Skin epidermis (tissue), 12 donors: ENCODE measurements around the gene SLC7A14.
A peak's percentile ranks its signal among the peaks of the same experiment; 100 is the strongest.

ENCODE experiments used
- H3K27ac ChIP-seq, 21 experiments: fragments of 200-600 bp; sonication (generic) in 11 of 21; one replicate each; pipeline ENCODE4 v1.5.0; 2020; ENCODE audit warnings: mild to moderate bottlenecking in 3 of 21, inconsistent platforms in 2 of 21, moderate library complexity in 2 of 21
- H3K4me3 ChIP-seq, 7 experiments: fragments of 200-600 bp; sonication (generic) in 2 of 7; one replicate each; pipeline ENCODE4 v1.5.0; 2020; ENCODE audit warnings: inconsistent platforms in 2 of 7, mild to moderate bottlenecking in 2 of 7, moderate library complexity in 1 of 7

SLC7A14 gene

DNA sequence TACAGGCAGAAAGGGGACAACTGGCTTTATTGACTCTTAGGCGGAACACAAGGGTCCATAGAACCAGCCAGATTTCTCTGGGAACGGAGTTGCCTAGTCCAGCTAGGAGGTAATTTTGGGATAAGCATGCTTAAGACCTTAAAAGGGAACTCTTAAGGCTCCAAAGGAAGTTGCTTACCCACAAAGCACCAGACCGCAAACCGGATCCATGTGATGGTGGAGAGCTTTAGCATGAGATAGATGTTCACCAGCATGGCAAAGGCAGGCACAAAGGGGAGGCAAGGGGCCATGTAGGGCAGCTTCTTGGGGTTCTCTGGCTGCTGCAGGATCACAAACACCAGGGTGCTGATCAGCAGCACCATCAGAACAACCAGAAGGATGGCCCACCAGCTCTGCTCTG, 105.8 kb downstream of the SLC7A14 start:
- Histone ChIP-seq H3K27ac (no peak overlapping the region), H3K4me3 (no peak overlapping the region)

GRCh38 chr3:170477395-170477794, 108.5 kb downstream of the SLC7A14 start:
- H3K4me3 ChIP-seq: no peak overlapping the region
- H3K27ac ChIP-seq: no peak overlapping the region

DNA sequence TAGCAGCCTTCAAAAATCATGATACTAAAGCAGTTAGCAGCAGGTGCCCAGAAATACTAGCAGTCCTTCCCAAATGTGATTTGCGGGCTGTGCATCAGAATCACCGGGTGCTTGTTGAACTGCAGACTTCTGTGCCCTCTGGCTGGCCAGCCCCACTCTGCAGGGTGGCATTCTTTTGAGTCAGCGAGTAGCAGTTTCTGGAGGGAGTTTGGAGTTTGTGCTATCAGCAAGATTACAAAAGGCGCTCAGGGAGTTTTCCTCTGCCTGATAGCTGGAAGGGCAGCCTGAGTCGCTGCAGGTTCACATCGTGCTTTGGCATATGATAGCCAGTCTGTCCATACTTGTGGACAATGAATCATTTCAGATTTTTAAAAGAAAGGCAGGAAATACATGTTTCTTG, 109.6 kb downstream of the SLC7A14 start:
- Histone ChIP-seq H3K27ac (no peak overlapping the region), H3K4me3 (no peak overlapping the region)

DNA sequence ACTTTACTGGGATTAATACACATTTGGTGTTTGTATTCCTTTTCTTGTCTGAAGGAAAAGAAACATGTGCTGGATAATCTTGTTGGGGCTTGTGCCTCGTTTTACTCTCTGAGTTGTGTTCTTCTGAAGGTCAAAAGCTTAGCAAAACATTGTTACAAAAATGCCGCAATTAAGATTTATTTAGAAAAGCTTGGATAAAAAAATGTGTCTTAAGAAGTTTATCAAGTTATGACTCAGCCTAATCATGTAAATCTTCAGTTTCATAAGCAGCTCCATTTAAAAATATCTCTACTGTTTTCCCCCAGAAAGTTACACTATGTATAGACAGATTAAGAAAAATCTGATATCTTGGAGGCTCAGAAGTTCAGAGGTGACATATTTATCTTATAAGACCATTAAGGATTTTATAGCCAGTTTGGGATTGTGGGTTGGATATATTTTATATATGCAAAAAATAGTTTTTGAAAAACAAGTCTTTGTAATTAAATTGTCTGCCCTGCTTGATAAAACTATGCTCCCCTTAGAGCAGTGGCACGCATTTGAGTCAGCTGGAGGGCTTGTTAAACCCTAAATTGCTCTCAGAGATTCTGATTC, 110.7 kb downstream of the SLC7A14 start:
- Histone ChIP-seq H3K27ac (no peak overlapping the region), H3K4me3 (no peak overlapping the region)

DNA sequence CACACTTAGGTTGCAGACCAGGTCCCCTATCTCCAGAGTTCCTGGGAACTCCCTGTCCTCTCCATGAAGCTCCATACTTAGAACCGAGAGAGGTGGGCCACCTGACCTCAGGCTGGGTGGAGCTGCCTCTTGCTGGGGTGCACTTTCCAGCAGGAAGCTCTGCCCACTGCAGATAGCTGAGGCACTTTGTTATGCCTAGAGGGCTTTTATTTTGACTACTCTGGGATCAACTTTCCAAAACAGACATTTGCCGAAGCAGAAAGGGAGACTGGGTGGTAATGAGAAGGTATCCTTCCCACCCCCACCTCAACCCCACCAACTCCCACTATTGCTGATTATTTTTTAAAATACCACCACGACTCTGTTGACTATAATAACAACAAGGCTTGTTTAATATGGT, 112.5 kb downstream of the SLC7A14 start:
- Histone ChIP-seq H3K27ac (no peak overlapping the region), H3K4me3 (no peak overlapping the region)

- Histone ChIP-seq H3K27ac (no peak overlapping the region), H3K4me3 (no peak overlapping the region)
These were observed 114.7 kb downstream of the SLC7A14 start for GRCh38 chr3:170471149-170471548.

DNA sequence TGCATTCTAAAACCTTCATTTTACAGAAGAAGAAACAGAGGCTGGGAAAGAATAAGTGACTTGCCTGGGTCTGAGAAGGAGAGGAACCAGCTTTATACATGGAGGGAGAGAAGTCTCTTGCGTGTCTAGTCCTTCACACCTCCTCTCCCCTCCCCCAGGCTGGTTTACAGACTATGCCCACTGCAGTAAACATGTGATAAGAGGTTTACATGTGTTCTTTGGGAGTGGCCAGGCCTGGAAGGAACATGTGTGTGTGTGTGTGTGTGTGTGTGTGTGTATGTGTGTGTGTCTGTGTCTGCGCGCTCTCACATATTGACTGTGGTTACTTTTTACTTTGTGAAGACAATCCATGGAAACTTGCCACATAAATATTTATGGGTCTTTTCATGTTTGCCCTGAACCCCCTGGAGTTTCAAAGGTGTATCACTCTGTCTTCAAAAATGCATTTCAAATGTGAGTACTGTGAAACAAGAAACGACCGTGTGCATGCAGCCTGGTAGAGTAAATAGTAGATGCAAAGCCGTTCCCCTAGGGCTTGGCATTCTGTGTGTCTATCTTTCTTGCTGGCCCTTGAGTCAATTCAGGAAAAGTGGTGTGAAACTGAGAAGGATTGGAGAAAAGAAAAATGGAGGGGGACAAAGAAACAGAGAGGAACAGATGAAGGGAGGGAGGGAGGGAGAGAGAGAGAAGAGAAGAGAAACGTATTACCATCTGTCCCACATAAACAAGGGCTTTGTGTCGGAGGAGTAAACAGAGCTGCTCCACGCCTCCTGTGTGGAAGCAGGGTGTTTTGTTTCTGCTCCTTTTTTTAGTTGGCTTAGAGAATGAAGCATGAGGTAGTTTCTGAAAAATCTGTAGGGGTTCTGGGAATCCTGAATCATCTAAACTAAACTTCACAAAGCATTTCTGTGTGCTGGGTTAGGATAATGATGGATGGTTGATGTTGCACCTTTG, 115.5 kb downstream of the SLC7A14 start:
- no peak overlapping the region for H3K4me3 ChIP-seq
- no peak overlapping the region for H3K27ac ChIP-seq

- no peak overlapping the region for H3K4me3 ChIP-seq
These were observed 116.5 kb downstream of the SLC7A14 start for GRCh38 chr3:170469151-170470062.

DNA sequence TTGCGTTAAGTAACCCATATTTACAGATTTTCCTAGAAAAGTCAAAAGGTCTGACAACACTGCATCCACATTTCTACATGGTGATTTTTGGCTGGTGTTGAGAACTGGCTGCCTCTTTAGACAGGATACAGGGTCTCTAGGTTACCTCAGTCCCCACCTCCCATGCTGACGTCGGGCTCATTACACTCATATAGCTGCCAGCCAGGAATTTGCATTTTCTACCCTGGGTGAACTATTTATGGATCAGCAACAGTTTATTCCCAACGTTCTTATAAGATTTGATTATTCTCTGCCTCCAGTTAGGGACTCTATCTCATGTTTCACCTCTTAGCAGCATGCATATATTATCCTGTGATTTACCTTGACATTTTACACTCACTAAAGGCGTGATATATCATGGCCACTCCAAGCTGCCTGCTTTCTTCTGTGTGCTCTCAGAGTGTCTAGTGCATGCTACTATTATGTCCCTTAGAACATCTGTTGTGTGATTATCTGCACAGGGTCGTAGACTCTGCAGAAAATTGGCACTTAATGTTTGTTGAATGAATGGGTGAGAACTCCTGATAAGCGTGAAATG, 118.2 kb downstream of the SLC7A14 start:
- no peak overlapping the region for H3K4me3 ChIP-seq
- H3K27ac ChIP-seq: no peak overlapping the region

More at GRCh38 chr3:170469151-170470062, 116.5 kb downstream of the SLC7A14 start:
- H3K27ac ChIP-seq: no peak overlapping the region

- Histone ChIP-seq H3K27ac (no peak overlapping the region), H3K4me3 (no peak overlapping the region)
These were observed 118.9 kb downstream of the SLC7A14 start for GRCh38 chr3:170467007-170467406.

- Histone ChIP-seq H3K4me3 (no peak overlapping the region), H3K27ac (no peak overlapping the region)
These were observed 119.9 kb downstream of the SLC7A14 start for GRCh38 chr3:170465955-170466354.

- no peak overlapping the region for H3K27ac ChIP-seq
These were observed 122.9 kb downstream of the SLC7A14 start for GRCh38 chr3:170463011-170463410.

DNA sequence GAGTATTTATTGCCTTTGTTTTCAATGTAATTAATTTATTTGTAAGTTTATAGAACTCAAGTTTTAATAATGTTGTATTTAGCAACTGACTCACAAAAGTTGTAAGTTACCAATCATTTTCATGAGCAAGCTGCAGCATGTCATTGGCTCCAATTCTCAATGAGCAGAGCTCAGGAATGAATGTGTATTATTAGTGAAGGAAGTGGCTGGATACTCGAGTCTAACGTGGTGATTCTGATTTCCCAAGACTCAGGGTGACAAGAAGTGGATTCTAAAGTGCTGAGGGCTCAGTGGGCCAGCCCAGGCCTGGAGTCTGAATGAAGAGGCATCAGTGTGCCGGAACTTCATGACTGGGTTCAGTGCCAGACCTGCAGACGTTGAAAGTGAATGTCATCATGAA, 127.6 kb downstream of the SLC7A14 start:
- Histone ChIP-seq H3K27ac (no peak overlapping the region), H3K4me3 (no peak overlapping the region)

More at GRCh38 chr3:170463011-170463410, 122.9 kb downstream of the SLC7A14 start:
- H3K4me3 ChIP-seq: no peak overlapping the region

GRCh38 chr3:170454509-170454908, 131.4 kb downstream of the SLC7A14 start:
- no peak overlapping the region for H3K27ac ChIP-seq
- H3K4me3 ChIP-seq: no peak overlapping the region

DNA sequence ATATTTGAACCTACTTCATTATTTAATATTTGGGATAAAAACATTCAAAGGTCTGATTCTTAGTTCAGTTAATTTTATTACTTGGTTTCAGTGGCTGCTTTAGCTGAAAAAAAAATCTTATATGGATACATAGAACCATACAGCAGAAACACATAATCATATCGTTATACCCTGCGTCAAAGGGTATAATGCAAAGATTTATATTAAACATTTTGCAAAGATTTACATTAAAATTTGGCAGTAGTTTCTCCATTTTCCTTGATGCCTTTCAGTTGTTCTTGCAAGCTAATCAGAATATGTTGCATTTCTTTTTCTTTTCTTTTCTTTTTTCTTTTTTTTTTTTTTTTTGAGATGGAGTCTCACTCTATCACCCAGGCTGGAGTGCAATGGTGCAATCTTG, 135.8 kb downstream of the SLC7A14 start:
- H3K27ac ChIP-seq: no peak overlapping the region
- H3K4me3 ChIP-seq: no peak overlapping the region

- no peak overlapping the region for H3K4me3 ChIP-seq
- peak overlapping the region in 1 of 21 experiments; percentile 12 for H3K27ac ChIP-seq
These were observed 137.3 kb downstream of the SLC7A14 start for GRCh38 chr3:170448584-170448983.

GRCh38 chr3:170443457-170443856, 142.4 kb downstream of the SLC7A14 start:
- no peak overlapping the region for H3K4me3 ChIP-seq
- H3K27ac ChIP-seq: no peak overlapping the region

GRCh38 chr3:170442947-170443346, 142.9 kb downstream of the SLC7A14 start:
- Histone ChIP-seq H3K4me3 (no peak overlapping the region), H3K27ac (no peak overlapping the region)

GRCh38 chr3:170441412-170441811, 144.5 kb downstream of the SLC7A14 start:
- Histone ChIP-seq H3K27ac (no peak overlapping the region), H3K4me3 (no peak overlapping the region)

GRCh38 chr3:170440344-170440743, 145.5 kb downstream of the SLC7A14 start:
- Histone ChIP-seq H3K4me3 (no peak overlapping the region), H3K27ac (no peak overlapping the region)
